Effector memory CD4-positive, alpha-beta T cell (primary cell): ENCODE results near the gene TUBB3.

Experiments used
- DNase-seq, 3 donors: peaks; one replicate each; pipeline ENCODE4 v3.0.0-alpha.2; 2020
- H3K27ac ChIP-seq: 2 replicates; pipeline ENCODE4 v1.7.0; 2013; ENCODE audit warnings: mild to moderate bottlenecking, low read length, moderate library complexity; ENCODE audit not compliant: insufficient read depth, poor library complexity, severe bottlenecking
- H3K27me3 ChIP-seq: replicated peaks from 2 replicates; pipeline ENCODE4 v1.7.0; 2013; ENCODE audit warnings: mild to moderate bottlenecking, low read length; ENCODE audit not compliant: insufficient read depth, control insufficient read depth, poor library complexity, severe bottlenecking
- H3K36me3 ChIP-seq: 2 replicates; pipeline ENCODE4 v1.7.0; 2013; ENCODE audit warnings: mild to moderate bottlenecking, low read length, moderate library complexity; ENCODE audit not compliant: control insufficient read depth, insufficient read depth
- H3K4me1 ChIP-seq: 2 replicates; pipeline ENCODE4 v1.7.0; 2013; ENCODE audit warnings: low read length, mild to moderate bottlenecking; ENCODE audit not compliant: control insufficient read depth, insufficient read depth, poor library complexity, severe bottlenecking
- H3K4me3 ChIP-seq: 2 replicates; pipeline ENCODE4 v1.7.0; 2013; ENCODE audit warnings: low read length, low read depth, mild to moderate bottlenecking; ENCODE audit not compliant: insufficient read depth, poor library complexity, severe bottlenecking
- H3K9me3 ChIP-seq: 2 replicates; pipeline ENCODE4 v1.7.0; 2013; ENCODE audit warnings: mild to moderate bottlenecking, low read length, moderate library complexity; ENCODE audit not compliant: control insufficient read depth

Gene TUBB3

DNA sequence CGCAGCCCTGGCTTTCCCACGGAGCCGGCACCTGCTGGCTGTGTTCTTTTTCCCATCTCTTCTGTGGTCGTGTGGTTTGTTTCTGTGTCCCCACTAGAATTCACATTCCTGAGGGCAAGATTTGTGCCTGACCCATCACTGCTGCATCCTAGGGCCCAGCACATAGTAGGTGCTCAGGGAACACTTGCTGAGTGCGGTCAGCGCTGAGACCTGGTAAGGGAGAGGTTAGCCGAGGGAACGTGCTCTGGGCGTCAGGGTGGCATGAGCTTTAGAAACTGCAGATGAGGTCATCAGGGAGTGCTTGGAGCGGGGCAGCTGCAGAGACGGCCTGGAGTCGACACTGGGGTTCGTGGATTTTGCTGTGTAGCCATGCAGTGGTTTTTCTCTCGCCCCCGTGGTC is 31.3 kb downstream of the TUBB3 start:
- H3K4me1 ChIP-seq = peaks cover 3% of the 10 kb centered on the region
- H3K36me3 ChIP-seq = peaks cover 11% of the 10 kb centered on the region
- DNase-seq = no peak
- no peak overlapping the region for H3K27ac ChIP-seq
- H3K9me3 ChIP-seq = no peaks in the 10 kb centered on the region
- no peak overlapping the region for H3K4me3 ChIP-seq
- no peaks in the 10 kb centered on the region for H3K27me3 ChIP-seq

DNA sequence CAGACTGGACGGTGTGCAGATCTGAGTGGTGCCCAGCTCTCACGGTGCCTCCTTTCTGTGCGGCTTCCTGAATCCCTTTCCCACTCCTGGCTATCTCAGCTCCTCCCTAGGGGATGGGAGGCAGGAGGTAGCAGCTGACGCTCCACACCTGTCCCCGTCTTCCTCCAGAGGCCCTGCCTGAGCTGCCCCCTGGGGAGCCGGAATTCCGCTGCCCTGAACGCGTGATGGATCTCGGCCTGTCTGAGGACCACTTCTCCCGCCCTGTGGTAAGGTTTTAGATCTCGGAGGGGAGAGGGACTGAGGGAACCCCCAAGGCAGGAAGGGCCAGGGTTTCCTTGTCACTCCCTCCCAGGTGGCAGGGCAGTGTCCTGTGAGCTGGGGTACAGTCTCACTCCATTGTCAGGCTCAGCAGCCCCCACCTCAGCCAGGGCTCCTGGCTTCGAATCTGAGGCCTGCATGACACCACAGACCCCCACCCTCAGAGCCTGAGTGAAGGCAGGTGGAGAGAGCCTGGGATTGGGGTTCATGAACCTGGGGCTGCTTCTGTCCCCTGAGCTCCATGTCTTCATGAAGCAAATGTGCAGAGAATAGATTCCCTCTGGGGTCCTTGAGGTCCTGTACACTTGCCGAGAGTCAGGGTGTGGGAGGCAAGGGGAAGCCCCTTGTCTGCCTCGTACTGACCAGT is 32.0 kb downstream of the TUBB3 start:
- Histone ChIP-seq H3K4me3 (no peak overlapping the region), H3K27me3 (no peaks in the 10 kb centered on the region), H3K9me3 (no peaks in the 10 kb centered on the region), H3K27ac (no peak overlapping the region), H3K36me3 (peaks cover 11% of the 10 kb centered on the region), H3K4me1 (no peaks in the 10 kb centered on the region)
- DNase-seq = no peak

DNA sequence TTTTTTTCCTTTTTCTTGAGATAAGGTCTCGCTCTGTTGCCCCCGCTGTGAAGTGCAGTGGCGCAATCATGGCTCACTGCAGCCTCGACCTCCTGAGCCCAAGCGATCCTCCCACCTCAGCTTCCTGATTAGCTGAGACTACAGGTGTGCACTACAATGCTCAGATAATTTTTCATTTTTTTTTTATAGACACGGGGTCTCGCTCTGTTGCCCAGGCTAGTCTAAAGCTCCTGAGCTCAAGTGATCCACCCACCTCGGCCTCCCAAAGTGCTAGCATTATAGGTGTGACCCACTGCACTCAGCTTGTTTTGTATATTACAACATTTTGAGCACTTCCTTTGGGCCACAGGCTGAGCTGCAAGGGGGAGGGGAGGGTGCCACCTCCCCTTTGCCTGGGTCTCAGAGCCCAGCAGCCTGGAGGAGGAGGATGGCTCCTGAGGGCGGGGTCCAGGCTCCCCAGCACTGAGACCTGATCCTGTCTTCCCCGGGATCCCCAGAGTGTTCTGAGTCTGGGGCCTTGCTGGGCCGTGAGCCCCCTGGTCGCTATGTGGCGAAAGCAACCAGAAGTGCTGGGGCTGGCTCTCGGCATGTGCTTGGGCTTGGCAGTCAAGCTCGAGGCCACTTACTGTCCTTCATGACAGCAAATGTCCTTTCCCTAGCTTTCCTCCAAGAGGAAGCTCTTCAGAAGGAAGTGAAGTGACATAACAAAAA is 33.5 kb downstream of the TUBB3 start:
- no peak for DNase-seq
- Histone ChIP-seq H3K36me3 (peaks cover 11% of the 10 kb centered on the region), H3K9me3 (no peaks in the 10 kb centered on the region), H3K27ac (no peak overlapping the region), H3K4me1 (no peaks in the 10 kb centered on the region), H3K4me3 (no peak overlapping the region), H3K27me3 (no peaks in the 10 kb centered on the region)

GRCh38 chr16:89957216-89957785 is 34.2 kb downstream of the TUBB3 start:
- Histone ChIP-seq H3K4me1 (no peaks in the 10 kb centered on the region), H3K36me3 (peaks cover 11% of the 10 kb centered on the region), H3K4me3 (no peak overlapping the region), H3K9me3 (no peaks in the 10 kb centered on the region), H3K27me3 (no peaks in the 10 kb centered on the region), H3K27ac (no peak overlapping the region)
- DNase-seq = no peak

GRCh38 chr16:89958068-89958467 is 34.9 kb downstream of the TUBB3 start:
- no peak for DNase-seq
- Histone ChIP-seq H3K4me3 (no peak overlapping the region), H3K9me3 (no peaks in the 10 kb centered on the region), H3K4me1 (no peaks in the 10 kb centered on the region), H3K36me3 (peaks cover 11% of the 10 kb centered on the region), H3K27ac (no peak overlapping the region), H3K27me3 (no peaks in the 10 kb centered on the region)

DNA sequence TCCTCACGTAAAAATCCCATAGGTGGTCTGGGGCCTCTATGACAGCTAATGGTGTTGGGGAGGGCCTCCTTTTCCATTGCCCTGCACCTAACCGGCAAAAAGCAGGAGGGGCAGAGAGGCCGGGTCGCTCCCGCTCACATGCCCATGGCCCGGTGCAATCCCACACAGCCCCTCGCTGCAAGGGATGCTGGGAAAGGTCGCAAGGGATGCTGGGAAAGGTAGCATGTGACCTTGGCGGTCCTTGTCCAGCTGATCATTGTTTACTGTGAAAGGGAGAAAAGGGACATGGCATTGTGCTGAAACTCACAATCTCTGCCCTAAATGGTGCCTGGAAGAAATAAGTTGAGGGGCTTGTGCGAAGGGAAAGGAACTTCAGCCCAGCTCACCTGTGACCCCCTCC is 35.5 kb downstream of the TUBB3 start:
- Histone ChIP-seq H3K27ac (no peak overlapping the region), H3K36me3 (peaks cover 11% of the 10 kb centered on the region), H3K4me1 (no peaks in the 10 kb centered on the region)

DNA sequence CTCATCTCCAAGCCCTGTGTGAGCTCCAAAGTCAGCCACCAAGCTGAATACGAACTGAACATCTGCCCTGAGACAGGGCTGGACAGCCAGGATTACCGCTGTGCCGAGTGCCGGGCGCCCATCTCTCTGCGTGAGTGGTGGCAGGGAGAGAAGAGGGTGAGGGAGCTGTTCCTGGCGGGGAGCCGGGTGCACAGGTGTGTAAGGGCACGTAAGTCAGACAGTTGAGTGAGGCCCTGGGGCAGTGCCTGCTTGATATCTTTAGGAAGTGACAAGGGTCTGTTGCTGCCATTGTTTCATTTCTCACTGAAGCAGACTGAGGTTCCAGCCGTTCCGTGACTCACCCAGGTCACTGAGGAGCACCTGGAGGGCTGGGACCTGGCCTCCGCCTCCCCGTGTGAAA is 37.8 kb downstream of the TUBB3 start:
- H3K27ac ChIP-seq = no peak overlapping the region
- H3K9me3 ChIP-seq = no peaks in the 10 kb centered on the region
- no peaks in the 10 kb centered on the region for H3K4me1 ChIP-seq
- H3K4me3 ChIP-seq = no peak overlapping the region
- no peaks in the 10 kb centered on the region for H3K27me3 ChIP-seq
- no peak for DNase-seq
- H3K36me3 ChIP-seq = peaks cover 11% of the 10 kb centered on the region

More for the DNA sequence above, 35.5 kb downstream of the TUBB3 start:
- no peak for DNase-seq
- Histone ChIP-seq H3K4me3 (no peak overlapping the region), H3K9me3 (no peaks in the 10 kb centered on the region), H3K27me3 (no peaks in the 10 kb centered on the region)

DNA sequence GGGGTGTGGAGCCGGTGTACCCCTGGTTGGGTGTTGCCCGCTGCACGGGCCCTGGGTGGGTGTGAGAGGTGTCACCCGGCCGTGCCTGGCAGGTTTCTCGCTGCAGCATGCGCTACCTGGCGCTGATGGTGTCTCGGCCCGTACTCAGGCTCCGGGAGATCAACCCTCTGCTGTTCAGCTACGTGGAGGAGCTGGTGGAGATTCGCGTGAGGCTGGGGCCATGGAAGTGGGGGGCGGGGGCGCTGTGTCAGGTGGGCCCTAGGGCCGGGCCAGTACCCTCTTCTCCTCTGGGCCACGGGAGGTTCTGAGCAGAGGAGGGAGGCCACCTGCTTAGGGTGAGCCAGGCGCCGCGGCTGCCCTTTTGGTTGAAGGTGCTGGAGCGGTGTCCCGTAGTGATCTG is 38.8 kb downstream of the TUBB3 start:
- H3K36me3 ChIP-seq = peaks cover 6% of the 10 kb centered on the region
- H3K9me3 ChIP-seq = no peaks in the 10 kb centered on the region
- H3K27ac ChIP-seq = no peak overlapping the region
- no peak for DNase-seq
- H3K27me3 ChIP-seq = no peaks in the 10 kb centered on the region
- H3K4me1 ChIP-seq = no peaks in the 10 kb centered on the region
- no peak overlapping the region for H3K4me3 ChIP-seq

DNA sequence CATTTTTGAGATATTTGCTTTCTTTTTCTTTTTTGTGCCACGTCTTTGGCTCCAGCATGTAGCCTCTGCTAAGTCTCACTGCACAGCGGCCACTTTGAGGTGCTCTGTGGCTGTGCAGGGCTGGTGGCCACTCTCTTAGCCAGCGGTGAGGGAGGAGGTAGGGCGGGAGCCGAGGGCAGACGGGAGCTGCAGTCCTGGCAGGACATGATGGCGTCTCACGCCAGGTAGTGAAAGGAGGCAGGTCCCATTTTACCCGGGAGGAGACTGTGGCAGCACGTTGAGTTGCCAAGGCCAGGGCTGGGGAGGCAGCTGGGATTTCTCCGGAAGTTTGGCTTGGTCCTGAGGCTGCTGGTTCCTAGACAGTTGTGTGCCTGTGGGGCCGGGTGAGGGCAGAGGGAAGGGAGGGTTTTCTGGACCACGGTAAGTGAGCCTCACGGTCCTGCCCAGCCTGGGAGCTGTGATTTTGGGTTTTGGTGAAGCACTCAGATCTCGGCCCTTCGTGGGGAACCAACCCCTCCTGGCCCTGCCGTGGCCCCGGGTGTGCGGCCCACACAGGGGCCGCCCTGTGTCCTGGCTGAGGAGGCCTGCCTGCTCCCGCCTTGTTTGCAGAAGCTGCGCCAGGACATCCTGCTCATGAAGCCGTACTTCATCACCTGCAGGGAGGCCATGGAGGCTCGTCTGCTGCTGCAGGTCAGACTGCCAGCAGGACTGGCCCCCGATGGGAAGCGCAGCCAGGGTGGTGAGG is 39.8 kb downstream of the TUBB3 start:
- Histone ChIP-seq H3K27ac (no peak overlapping the region), H3K9me3 (no peaks in the 10 kb centered on the region), H3K4me1 (no peaks in the 10 kb centered on the region), H3K4me3 (no peak overlapping the region), H3K36me3 (peaks cover under 1% of the 10 kb centered on the region), H3K27me3 (no peaks in the 10 kb centered on the region)
- no peak for DNase-seq

DNA sequence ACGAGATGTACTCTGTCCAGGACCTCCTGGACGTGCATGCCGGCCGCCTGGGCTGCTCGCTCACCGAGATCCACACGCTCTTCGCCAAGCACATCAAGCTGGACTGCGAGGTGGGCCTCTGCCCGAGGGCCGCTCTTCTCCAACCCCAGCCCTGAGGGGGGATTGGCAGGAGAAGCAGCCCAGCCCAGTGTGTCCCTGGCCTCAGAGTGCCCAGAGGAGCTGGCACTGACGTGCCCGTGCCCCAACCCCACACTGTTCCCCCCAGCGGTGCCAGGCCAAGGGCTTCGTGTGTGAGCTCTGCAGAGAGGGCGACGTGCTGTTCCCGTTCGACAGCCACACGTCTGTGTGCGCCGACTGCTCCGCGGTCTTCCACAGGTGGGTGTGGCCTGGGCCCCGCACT is 41.1 kb downstream of the TUBB3 start:
- Histone ChIP-seq H3K9me3 (no peaks in the 10 kb centered on the region), H3K36me3 (no peaks in the 10 kb centered on the region), H3K27me3 (no peaks in the 10 kb centered on the region), H3K27ac (no peak overlapping the region), H3K4me3 (no peak overlapping the region), H3K4me1 (no peaks in the 10 kb centered on the region)
- DNase-seq = no peak
